Measurements from ENCODE around the gene AGPAT1. TPM values are rescaled to one million over a fixed set of nuclear protein-coding genes. Genes with fewer than 3 reads are reported as not detected.

Gene AGPAT1
- total and polyA plus RNA-seq, 2 of the 8 experiments (the other 6 are each of a cell fraction or from before 2014, with no cell fraction given) = 96.0 to 222 TPM

DNA sequence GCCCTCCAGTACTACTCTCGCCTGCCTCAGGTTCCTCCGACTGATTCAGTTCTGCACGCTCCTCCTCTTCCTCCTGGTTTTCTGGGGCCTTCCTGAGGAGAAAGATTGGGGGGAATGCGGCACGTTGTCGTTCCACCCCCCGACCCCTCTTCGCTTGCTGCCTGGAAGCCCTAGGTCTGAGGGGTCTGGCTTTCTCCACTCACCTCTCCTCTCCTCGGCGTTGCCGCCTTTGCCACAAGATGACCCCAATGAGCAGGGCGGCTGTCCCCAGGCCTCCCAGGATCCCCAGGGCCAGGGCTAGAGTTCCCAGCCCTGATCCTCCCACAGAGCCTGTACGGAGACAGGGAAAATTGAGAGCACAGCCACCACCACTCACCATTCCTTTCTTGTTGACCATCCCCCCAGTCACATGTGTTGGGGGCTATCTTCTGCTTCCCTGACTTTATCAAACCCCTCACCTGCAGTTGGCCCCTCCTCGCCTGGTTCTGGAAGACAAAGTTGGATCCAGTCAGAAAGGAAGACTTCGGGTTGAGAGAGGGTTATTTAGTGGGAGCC lies 5.3 kb upstream of the AGPAT1 start:
- Histone ChIP-seq H3K4me2 (ENCODE audit: insufficient read depth in 1 of 2, low read depth in 2 of 2, low read length in 2 of 2) (no peak overlapping the region), H3K9me3 (ENCODE audit: insufficient read depth in 2 of 2, low read depth in 1 of 2, low read length in 1 of 2) (no peaks in the 10 kb centered on the region), H3K27ac (ENCODE audit: low read depth, low read length) (no peak overlapping the region), H2AK5ac (ENCODE audit: low read depth, low read length) (no peak overlapping the region), H3K56ac (replicated peaks; ENCODE audit: insufficient read length, low read depth, low read length) (no peak overlapping the region), H3K9ac (replicated peaks in 1 of 4; ENCODE audit: extremely low read depth in 1 of 4, low read depth in 3 of 4, low read length in 3 of 4) (no peak overlapping the region), H3K23me2 (ENCODE audit: low read depth, low read length) (peaks cover 21% of the 10 kb centered on the region), H3K14ac (ENCODE audit: insufficient read length) (no peak overlapping the region), H3K36me3 (ENCODE audit: control insufficient read depth in 2 of 4, insufficient read depth in 4 of 4, low read length in 3 of 4) (peaks cover 4 to 27% (median 19%) of the 10 kb centered on the region in 4 experiments; a peak in 7 of 8 replicates), H2BK20ac (ENCODE audit: low read length) (no peak overlapping the region), H3K79me2 (ENCODE audit: control insufficient read depth in 1 of 2, insufficient read depth in 2 of 2, low read length in 2 of 2) (peaks cover 0 to 12% of the 10 kb centered on the region in 2 experiments; a peak in 2 of 4 replicates), H2BK120ac (replicated peaks; ENCODE audit: low read depth, low read length) (no peak overlapping the region), H3K79me1 (ENCODE audit: low read depth, low read length) (peaks cover 4% of the 10 kb centered on the region; the same call in 1 of the 2 replicates), H2BK5ac (ENCODE audit: low read depth, low read length) (no peak overlapping the region), H4K5ac (ENCODE audit: insufficient read length, low read depth, low read length) (no peak overlapping the region), H4K91ac (replicated peaks; ENCODE audit: insufficient read length, low read length) (no peak overlapping the region), H3K4me3 (ENCODE audit: extremely low read depth in 1 of 4, insufficient read depth in 2 of 4, low read depth in 3 of 4, low read length in 4 of 4) (no peak overlapping the region), H3K4me1 (replicated peaks in 1 of 4; ENCODE audit: control insufficient read depth in 3 of 4, insufficient read depth in 4 of 4, low read length in 3 of 4) (peaks cover 0 to 8% (median 2%) of the 10 kb centered on the region in 4 experiments; a peak in 4 of 7 replicates), H3K27me3 (replicated peaks in 1 of 4; ENCODE audit: control insufficient read depth in 3 of 4, extremely low read depth in 1 of 4, insufficient read depth in 3 of 4, low read length in 3 of 4) (no peaks in the 10 kb centered on the region; a peak in 1 of 7 replicates), H4K8ac (ENCODE audit: extremely low read depth, insufficient read depth, low read length) (no peak overlapping the region), H4K20me1 (replicated peaks in 1 of 2; ENCODE audit: control insufficient read depth in 1 of 2, insufficient read depth in 2 of 2, low read length in 2 of 2) (no peaks in the 10 kb centered on the region), H2BK15ac (ENCODE audit: low read length) (no peak overlapping the region), H3K4ac (replicated peaks; ENCODE audit: insufficient read length, low read depth, low read length) (no peak overlapping the region), H2AFZ (ENCODE audit: low read length) (no peak overlapping the region), H3K23ac (ENCODE audit: insufficient read length) (no peak overlapping the region), H2BK12ac (ENCODE audit: low read depth, low read length) (no peak overlapping the region), H3K18ac (ENCODE audit: extremely low read depth, low read length) (no peak overlapping the region)
- 79% methylated on average over 14 of the region's 15 CpGs; no CpG with 5 or more reads in 1 of the 2 experiments for WGBS, 2 experiments (ENCODE audit: extremely low coverage in 1 of 2, insufficient coverage in 1 of 2, insufficient read length in 1 of 2, insufficient replicate concordance in 2 of 2, low coverage in 1 of 2, low lambda C conversion rate in 2 of 2, missing lambda C conversion rate in 1 of 2)
- ChIA-PET CTCF (ENCODE audit: partially characterized antibody) (interaction anchor here (1.1 to 1.9 kb wide), 3 partner anchors 12 to 64 kb away, joined by 3 to 8 read pairs (median 3); no protein-coding TSS in a partner anchor), POLR2A (ENCODE audit: partially characterized antibody) (interaction anchor here (7.9 kb wide), 1 partner anchor 12 kb away, joined by 194 read pairs; the partner anchor contains the start of genes GPSM3 and PBX2)
- FAIRE-seq (no peak), DNase-seq (ENCODE audit: low read depth in 1 of 2, low spot score in 2 of 2) (no peak)
- no peak for TF ChIP-seq BACH1 (IDR thresholded peaks at IDR 0.05; ENCODE audit: low read length)
